ENCODE results near the gene ABCC8. TPM values are rescaled to one million over a fixed set of nuclear protein-coding genes. Genes with fewer than 3 reads are reported as not detected.

ABCC8 gene
- polyA plus RNA-seq, 1 experiment: not detected

GRCh38 chr11:17449158-17449557 lies 27.5 kb downstream of the ABCC8 start:
- H3K27me3 ChIP-seq (ENCODE audit: control insufficient read depth, insufficient read depth, low read length): peaks cover 9% of the 10 kb centered on the region
- ChIA-PET CTCF (no interaction called here), POLR2A (no interaction called here)
- TF ChIP-seq CTCF (IDR thresholded peaks at IDR 0.05; ENCODE audit: low read depth, low read length): no peak
- no peak overlapping the region for H3K4me3 ChIP-seq (ENCODE audit: low read depth, low read length)
- DNase-seq (ENCODE audit: low read depth, low spot score): no peak
- no peak overlapping the region for H3K27ac ChIP-seq (ENCODE audit: low read depth, low read length)
- H3K9me3 ChIP-seq (ENCODE audit: control insufficient read depth, insufficient read depth, low read length): no peaks in the 10 kb centered on the region

GRCh38 chr11:17446482-17446881 lies 30.2 kb downstream of the ABCC8 start:
- POLR2A ChIA-PET: no interaction called here
- no peak for DNase-seq (ENCODE audit: low read depth, low spot score)
- H3K27ac ChIP-seq (ENCODE audit: low read depth, low read length): no peak overlapping the region
- peaks cover 14% of the 10 kb centered on the region for H3K27me3 ChIP-seq (ENCODE audit: control insufficient read depth, insufficient read depth, low read length)
- no peaks in the 10 kb centered on the region for H3K9me3 ChIP-seq (ENCODE audit: control insufficient read depth, insufficient read depth, low read length)
- no peak for TF ChIP-seq CTCF (IDR thresholded peaks at IDR 0.05; ENCODE audit: low read depth, low read length)
- CTCF ChIA-PET: no interaction called here
- H3K4me3 ChIP-seq (ENCODE audit: low read depth, low read length): no peak overlapping the region

GRCh38 chr11:17445240-17445795 lies 31.3 kb downstream of the ABCC8 start:
- H3K27ac ChIP-seq (ENCODE audit: low read depth, low read length): no peak overlapping the region
- H3K9me3 ChIP-seq (ENCODE audit: control insufficient read depth, insufficient read depth, low read length): no peaks in the 10 kb centered on the region
- no peak for TF ChIP-seq CTCF (IDR thresholded peaks at IDR 0.05; ENCODE audit: low read depth, low read length)
- CTCF ChIA-PET: no interaction called here
- POLR2A ChIA-PET: no interaction called here
- no peak overlapping the region for H3K4me3 ChIP-seq (ENCODE audit: low read depth, low read length)
- H3K27me3 ChIP-seq (ENCODE audit: control insufficient read depth, insufficient read depth, low read length): peaks cover 12% of the 10 kb centered on the region
- DNase-seq (ENCODE audit: low read depth, low spot score): no peak

- CTCF ChIA-PET: no interaction called here
- Histone ChIP-seq H3K4me3 (ENCODE audit: low read depth, low read length) (no peak overlapping the region), H3K27me3 (ENCODE audit: control insufficient read depth, insufficient read depth, low read length) (peaks cover 20% of the 10 kb centered on the region), H3K9me3 (ENCODE audit: control insufficient read depth, insufficient read depth, low read length) (no peaks in the 10 kb centered on the region), H3K27ac (ENCODE audit: low read depth, low read length) (no peak overlapping the region)
- DNase-seq (ENCODE audit: low read depth, low spot score): no peak
- POLR2A ChIA-PET: no interaction called here
- no peak for TF ChIP-seq CTCF (IDR thresholded peaks at IDR 0.05; ENCODE audit: low read depth, low read length)
Observed at GRCh38 chr11:17443926-17444690, 32.5 kb downstream of the ABCC8 start.

- TF ChIP-seq CTCF (IDR thresholded peaks at IDR 0.05; ENCODE audit: low read depth, low read length): no peak
- CTCF ChIA-PET: no interaction called here
- Histone ChIP-seq H3K9me3 (ENCODE audit: control insufficient read depth, insufficient read depth, low read length) (no peaks in the 10 kb centered on the region), H3K27ac (ENCODE audit: low read depth, low read length) (no peak overlapping the region), H3K4me3 (ENCODE audit: low read depth, low read length) (no peak overlapping the region), H3K27me3 (ENCODE audit: control insufficient read depth, insufficient read depth, low read length) (peaks cover 18% of the 10 kb centered on the region)
- no peak for DNase-seq (ENCODE audit: low read depth, low spot score)
- POLR2A ChIA-PET: no interaction called here
Observed at GRCh38 chr11:17443423-17443822, 33.2 kb downstream of the ABCC8 start.

Data from AG04450 (cell line).